NCI-H2029 treated with DMSO at 0.1 percent for 48 hours (cell line): ENCODE measurements around the gene ANKS6.

Source experiments
- DNase-seq: peaks from one replicate; lab custom pipeline; 2025; lab: John Stamatoyannopoulos, UW

The ANKS6 gene

DNA sequence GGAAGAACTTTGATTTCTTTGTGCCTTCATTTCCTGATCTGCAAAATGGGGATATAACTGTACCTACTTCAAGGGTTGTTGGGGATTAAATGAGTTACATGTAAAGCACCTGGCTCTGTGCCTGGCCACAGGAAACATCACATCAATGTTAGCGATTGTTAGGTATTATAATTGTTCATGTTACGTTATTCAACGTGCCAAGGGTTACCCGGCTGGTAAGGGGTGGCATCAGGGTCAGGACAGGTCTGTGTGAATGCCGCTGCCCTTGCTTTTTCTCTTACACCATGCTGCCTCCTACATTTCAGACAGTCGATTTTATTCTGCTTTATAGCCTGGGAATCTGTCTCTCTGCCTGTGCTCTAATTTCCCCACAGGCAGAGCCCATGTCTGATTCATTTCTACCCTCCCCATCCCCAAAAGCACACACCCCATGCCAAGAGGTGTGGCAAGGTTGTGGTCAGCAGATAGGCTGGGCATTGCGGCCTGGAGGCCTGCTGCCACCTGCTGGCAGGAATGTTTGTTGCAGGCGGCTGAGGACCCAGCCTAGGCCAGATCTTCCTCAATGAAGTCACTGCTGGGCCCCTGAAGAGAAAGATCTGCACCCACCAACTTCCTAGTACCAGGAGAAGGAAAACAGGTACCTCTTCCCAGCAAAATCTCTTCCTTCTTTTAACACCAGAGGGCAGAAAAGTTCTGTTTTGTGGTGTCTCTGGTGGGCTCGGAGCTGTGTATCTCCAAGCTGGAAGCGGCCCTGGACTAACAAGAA, 5.3 kb downstream of the ANKS6 start:
- DNase-seq = no peak

DNA sequence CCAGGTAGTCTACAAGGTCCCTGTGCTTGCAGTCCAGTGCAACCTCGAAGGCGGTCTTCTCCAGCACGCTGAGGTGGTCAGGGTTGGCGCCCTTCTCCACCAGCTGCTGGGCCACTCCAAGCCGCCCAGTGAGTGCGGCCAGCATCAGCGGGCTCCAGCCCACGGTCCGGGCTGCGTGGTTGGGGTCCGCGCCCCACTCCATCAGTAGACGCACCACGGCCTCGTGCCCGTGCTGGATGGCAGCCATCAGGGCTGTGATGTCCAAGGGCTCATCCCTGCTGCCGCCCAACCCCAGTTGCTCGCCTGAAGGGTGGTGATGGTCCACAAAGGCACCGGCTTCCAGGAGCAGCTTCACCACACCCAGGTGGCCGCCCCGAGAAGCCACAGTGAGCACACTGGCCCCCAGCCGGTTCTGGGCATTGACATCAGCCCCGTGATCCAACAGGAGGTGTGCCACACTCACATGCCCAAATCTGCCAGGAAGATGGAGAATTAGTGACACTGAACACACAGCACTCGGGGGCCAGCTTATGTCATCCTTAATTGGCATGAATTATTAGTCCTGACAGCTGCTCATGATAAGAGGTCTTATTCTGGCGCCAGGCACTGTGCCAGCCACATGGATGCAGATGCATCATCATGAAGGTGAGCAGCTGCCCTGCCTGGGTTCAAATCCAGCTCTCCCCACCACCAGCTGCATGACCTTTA, 6.1 kb downstream of the ANKS6 start:
- DNase-seq = no peak

DNA sequence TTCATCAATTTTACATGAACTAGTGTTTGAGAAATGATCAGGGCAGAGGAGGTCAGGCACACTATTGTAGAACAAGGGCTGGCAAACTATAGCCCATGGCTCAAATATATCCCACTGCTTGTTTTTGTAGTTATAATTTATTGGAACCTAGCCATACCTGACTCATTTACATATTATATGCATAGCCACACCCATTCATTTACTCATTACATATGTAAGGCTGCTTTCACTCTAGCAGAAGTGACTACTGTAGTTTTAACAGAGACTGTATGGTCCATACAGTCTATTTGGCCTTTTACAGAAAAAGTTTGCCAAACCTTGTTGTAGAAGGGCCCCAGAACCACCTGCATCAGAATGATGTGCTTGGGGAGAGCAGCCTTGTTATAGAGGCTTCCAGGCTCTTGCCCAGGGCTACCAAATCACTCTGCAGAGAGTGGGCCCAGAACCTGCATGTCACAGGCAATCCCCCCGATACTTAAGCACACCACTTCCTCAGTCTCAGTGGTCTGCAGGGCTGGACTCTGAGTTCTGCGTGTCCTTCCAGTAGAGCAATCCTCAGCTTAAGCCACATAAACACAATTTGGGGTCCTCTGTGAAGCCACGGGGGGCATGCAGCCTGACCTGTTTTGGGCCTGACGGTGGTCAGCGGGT, 6.7 kb downstream of the ANKS6 start:
- DNase-seq = no peak

DNA sequence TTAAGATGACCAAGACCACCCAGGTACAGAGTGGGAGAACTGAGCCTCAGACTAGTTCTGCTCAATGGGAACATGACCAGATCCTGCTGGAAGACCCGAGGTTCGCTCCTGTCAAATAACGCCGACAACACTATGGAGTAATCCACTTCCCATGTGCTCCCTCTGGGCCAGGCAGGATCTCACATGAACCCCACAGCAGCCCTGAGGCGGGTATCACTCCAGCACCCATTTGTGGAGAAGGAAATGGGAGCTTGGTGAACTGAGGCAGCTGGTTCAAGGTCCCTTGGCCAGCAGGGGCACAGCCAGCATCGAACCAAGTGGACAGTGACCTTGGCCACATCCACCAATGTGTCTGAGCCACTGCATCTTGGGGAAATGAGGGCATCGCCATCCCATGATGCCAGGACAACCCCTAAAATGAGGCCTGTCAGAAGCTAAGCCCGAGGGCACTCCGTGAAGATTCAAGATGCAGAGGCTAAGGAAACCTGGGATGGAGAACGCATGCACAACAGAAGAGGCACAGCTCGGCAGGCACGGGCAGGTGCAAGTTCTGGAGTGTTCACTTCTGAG, 8.5 kb downstream of the ANKS6 start:
- DNase-seq = no peak

DNA sequence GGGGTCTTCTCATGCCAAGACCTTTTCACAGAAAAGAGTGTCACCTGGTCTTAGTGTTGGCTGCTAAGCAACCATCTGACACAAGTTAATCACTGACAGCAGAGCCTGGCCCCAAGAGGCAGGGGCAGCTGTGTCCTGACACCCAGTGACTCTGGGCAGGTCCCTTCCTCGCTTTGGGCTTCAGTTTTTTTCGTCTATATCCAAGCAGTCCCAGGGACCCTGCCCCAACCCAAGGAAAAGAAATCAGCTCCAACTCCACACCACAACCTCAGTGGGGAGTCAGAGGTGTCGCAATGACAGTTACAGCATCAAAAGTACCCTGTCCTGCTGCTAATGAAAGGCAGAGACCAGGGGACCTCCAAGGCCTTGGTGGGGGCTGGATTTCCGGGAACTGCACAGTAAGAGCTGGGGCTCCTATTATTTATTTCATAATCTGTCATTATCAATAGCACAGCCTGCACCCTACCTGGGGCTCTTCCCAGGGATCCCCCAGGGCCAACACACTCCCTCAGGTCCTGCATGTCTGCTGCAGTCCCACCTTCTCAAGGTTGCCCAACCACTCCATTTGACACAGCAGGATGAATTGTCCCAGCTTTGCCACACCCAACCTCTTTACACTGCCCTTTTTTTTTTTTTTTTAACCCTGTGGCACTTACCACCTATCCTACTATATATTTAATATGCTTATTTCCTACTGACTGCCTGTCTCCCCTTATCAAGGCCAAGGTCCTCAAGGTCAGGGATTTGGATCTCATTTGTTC, 9.4 kb downstream of the ANKS6 start:
- DNase-seq = no peak

DNA sequence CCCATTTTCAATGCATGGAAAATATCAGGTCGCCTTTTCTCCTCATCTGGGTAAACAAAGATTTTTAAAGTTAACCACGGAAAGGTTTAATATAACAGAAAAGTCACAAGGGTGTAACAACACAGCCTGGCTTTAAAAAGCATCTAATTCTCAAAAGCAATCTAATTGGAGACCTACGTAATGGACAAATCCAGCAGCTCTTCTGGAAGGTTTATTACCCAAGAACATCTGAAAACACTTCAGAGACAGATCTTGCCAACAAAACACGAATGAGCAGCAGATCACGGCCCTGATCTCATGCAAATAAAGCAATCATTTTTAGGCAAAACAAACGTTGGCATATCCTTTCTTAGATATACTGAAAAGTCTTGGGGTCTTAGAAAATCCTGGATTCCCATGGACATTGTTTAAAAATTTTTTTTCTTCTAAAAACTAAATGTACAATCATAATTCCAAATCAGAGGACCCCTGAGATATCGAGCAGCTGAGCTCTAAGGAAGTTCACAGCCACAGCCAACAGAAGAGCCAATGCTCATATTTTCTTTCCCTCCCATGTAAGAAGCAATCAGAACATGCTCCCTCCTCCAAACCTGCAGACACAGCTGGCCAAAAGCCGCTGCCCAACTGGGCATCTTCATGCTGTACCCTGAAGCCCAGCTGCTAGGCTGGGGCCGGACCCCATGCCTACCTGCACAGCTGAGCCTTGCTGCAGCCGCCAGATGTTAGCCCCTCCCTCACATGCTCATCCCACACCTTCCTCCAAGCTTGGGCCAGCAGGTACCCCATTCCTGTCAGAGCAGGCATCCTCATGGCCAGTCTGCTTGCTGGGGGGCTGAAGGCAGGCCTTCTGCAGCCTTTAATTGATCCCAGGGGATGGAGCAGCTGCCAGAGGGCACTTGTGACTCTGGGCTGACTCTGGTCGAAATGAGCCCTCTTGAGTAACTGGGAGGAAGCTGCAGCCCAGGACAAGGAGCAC, 11.2 kb downstream of the ANKS6 start:
- no peak for DNase-seq

DNA sequence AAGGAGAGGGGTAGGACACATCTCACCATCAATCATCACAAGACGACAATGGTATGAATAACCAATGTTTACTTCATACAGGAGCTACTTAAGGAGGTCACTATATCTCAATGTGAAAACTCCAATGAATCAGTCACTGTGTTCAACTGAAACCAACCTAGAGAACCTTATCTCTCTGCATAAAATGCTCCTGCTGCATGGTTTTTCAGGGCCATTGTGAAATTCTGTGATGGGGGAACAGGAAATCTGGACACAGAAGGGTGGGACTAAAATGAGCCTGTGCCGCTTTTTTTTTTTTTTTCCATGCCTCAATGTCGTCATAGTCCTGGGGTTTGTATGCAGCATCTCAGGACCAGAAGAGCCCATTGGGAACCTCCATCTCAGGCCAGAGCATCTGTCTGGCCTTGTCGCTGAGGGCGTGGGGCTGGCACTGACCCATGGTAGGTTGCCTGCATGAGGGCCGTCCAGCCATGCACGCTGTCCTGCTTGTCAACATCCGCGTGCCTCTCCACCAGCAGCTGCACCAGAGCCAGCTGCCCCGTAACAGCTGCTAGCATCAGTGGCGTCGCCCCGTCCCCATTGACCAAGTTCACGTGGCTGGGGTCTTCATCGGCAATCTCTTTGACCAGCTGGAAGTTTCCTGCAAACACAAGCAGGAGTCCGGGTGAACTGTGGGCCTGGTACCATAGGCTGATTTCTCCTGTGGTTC, 12.7 kb downstream of the ANKS6 start:
- DNase-seq = no peak

DNA sequence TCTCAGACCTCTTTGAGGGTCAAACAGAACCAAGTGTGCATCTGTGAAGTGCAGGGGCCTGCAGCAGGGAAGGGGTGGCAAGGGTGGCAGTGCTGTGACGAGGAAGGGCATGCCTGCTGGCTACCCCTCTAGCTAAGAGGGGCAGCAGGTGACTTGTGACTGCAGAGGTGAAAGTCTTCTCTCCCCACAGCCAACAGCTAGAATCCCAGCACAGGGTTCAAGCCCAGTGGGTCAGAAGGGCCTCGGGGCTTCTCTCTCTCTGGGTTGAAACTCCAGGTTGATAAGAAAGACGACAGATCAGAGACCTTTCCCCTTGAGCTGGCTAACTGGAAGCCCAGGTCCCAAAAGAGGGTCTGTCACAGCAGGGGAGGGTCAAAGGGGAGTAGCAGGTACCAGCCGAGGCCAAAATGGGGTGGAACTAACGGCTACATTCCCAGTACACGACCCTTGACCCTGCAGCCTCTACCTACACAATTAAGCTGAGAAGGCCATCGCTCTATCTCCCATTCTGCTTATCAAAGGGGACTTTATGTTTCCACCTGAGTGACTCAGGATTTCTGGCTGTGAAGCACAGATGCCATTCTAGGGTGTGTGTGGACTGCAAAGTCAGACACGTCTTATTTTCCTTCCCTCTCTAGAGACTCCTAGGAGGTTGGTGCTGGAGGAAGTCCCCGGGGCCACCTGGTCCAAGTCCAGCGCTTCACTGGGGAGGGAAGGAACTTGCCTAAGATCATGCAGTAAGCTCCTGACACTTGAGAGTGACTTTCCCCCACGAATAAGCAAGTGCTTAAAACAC, 14.6 kb downstream of the ANKS6 start:
- DNase-seq = no peak

DNA sequence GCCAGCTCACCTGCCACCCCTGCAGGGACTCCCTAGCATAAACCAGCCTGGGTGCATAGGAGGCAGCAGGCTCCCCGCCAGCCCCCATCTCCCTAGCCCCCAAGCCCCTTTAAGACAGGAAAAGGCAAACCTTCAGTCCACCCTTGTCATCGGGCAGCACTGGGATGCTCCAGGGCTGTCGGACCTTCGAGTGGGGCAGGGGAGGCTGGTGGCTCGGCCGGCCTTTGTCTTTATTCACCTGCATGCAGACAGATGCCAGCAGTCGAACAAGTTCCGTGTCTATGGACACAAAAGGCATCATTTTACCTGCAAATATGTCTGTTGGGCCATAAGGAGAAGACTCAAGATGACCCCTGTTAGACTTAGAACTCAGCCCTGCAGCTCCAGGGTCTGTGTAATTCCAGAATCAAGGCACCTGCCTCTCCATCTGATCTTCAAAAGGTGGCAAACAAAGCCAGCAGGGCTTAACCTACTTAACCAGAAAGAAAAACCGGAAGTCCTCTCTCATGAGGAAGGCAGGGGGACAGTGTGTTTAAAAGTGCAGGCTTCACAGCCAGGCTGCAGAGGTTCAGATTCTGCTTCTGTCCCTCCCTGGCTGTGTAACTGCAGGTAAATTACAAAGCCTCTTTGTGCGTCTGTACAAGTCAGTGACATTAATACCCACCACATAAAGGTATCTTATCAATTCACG, 16.2 kb downstream of the ANKS6 start:
- no peak for DNase-seq

DNA sequence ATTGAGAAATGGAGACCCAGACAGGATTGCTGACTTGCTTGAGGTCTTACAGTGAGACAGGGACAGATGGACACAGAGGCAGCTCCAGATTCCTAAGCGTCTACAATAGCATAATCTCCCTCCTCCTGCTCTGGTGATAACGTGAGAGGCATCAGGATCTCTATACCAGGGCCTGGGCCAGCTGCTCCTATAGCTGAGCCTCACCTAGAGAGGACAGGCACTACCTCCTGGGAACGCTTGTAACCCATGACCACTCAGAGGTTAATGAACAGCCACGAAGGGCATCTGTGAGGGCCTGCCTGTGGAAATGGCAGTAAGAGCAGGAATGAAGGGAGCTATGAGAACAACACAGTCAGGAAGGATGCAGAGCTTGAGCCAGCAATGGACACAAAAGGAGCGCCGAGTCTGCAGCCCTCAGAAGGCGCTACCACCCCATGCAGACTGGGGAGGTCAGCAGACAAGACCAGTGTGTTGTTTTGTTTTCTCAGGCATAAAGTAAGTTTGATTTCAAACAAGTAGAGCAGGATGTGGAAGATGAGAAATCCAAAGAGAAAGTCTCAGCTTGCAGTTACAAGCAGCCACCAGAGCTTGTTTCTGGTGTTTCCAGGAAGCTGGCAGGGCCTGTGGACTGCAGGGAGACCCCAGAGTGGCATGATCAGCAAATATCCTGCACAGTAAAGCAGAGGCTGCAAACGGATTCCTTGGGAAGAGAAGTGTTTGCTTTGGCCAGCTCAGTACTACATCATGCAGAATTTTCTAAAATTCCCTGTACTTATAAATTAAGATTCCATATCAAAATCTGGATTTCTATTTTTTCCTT, 17.4 kb downstream of the ANKS6 start:
- DNase-seq = no peak

DNA sequence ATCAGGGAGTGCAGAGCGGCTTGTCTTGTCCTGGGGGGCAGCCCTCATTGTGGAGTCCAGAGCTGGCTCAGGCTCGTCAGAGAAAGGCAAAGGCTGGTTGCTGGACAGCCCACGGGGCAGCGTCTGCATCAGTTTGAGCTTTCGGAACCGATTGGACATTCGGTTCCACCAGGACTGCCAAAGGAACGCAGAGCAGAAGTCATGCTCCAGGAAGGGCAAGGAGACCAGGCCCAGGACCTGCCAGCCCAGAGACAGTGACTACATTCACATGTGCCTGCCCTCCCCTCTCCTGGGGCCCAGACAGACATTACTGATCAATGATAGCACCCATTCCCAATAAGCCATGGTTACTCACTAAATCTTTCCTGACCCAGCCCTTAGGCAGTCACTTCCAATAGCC, 18.1 kb downstream of the ANKS6 start:
- DNase-seq = no peak

DNA sequence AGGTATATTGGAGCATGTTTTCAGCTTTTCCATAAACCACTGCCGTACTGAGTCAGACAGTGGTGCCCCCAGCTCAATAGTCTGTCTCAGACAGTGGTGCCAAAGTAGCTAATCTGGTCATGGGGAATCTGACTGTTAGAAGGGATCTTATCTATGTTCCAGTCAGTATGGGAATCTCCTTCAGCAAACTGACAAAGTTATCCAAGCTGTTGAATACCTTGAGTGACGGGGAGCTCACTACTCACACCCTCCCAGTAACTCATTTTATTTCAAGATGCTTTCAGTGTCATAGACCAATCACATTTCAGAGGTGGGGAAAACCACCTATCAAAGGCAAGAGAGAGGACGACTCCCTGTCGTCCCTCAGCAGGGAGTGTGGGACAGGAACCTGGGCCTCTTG, 18.7 kb downstream of the ANKS6 start:
- DNase-seq = no peak

DNA sequence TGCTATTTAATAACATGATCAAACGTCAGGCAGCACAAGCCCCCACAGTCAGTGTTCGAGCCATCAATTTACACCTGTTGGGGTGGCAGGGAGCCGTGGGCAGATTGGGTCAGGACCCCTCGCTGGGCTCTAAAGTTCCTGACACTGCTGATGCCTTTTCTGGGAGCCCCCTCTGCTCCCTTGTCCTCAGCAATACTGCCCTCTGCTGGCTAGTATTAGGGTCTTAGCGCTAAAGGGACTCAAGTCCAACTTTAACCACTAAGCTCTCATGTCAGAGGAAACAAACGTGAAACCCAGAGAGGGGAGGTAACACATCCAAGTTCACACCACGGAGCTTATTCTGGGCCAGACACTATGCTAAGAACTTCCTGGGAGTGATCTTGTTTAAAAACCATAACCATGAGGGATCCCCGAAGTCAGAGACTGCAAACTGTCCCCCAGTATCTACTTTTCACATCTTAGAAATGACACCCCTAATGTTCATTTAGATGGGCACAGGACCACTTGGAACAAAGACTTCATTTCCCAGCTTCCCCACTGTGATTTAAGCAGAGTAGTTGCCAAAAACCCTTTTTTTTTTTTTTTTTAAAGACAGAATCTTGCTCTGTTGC, 20.4 kb downstream of the ANKS6 start:
- peak; percentile 17 for DNase-seq

DNA sequence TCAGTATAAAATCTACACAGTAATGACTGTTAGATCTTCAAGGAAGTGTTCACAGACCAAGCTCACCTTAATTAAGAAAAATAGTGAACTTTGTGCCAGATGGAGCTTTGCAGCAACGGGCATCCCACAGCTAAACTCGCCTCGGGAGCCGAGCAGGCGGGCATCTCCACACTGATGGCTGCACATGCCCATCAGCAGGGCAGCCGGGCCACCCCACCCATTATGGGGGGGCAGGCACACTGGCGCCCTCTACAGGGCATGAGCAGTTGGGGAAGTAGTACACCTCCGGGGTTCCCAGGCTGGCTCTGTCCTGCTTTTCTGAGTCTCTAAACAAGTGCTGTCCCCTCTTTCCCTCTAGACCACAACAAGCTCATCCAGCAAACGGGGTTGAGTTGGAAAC, 21.6 kb downstream of the ANKS6 start:
- DNase-seq = no peak

DNA sequence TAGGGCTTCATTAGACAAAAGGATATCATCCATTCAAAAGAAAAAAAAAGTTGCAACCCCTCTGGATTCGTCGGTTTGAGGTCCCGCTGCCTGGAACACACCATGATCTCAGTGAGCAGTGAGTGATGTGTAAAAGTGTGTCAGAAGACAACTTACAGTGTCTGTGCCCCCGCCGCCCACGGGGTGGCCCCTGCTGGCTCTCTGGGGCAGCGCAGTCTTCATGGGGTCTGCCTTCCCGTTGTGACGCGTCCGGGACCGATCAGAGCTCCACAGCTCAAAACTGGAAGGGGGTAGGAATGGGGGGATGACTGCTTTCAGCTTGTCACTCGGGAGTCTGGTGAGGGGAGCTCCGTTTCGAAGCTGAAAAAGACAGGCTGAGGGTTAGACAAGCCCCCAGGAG, 22.6 kb downstream of the ANKS6 start:
- DNase-seq = no peak

DNA sequence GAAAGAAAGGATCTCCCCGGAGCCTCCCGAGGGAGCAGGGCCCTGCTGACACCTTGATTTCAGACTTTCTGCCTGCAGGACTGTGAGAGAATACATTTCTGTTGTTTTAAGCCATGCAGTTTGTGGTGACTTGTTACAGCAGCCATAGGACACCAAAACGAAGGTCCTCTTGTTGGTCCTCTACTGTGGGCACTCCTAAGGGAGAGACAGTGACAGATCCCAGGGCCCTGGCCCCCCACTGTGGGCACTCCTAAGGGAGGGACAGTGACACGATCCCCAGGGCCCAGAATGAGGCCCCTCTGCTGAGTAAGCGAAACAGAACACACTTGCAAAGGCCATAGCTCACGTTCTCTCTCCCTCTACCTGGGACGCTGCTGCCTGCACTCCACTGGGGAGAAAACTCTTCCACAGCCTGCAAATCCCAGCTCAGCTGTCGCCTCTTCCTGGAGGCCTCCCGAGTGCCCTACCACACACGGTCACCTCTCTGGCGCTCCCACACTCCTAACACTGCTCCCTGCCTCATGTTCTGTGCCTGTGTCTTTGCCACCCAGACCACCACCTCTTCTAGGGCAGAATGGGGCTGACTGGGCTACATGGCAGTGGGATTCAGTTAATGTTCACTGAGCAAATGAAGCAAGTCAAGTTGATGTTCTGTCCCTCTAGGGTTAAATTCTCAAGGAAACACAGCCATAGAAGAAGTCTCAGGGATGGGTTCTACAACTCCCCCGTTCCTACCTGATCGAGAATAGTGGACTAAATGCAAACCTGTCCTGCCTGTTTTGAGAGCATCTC, 23.8 kb downstream of the ANKS6 start:
- no peak for DNase-seq
